Astrocyte of the spinal cord (primary cell): ENCODE data around the gene PPP1R12A.

Experiments
- DNase-seq: peaks from one replicate; pipeline ENCODE4 v3.0.0; 2011; ENCODE audit warnings: low read depth, low spot score
- H3K4me3 ChIP-seq: 2 replicates; pipeline ENCODE4 v1.5.1; 2011; ENCODE audit warnings: low read depth, mild to moderate bottlenecking, low read length, moderate library complexity
- CTCF ChIP-seq: IDR thresholded peaks from 2 replicates; pipeline ENCODE4 v1.5.1; 2012; ENCODE audit warnings: low read depth, mild to moderate bottlenecking, low read length, inconsistent platforms
- in situ Hi-C: cut with HindIII; loops from 2 replicates; pipeline ENCODE4 v1.10.0; 2017; ENCODE audit warnings: low sequenced_read_pairs

The PPP1R12A gene

GRCh38 chr12:79747274-79747673 is 187.6 kb downstream of the PPP1R12A start:
- in situ Hi-C loops, result no loop called here
- no peak for TF ChIP-seq CTCF
- H3K4me3 ChIP-seq, result no peak overlapping the region
- DNase-seq, result no peak

- peak; percentile 74 for DNase-seq
- no peak overlapping the region for H3K4me3 ChIP-seq
- in situ Hi-C loops, result no loop called here
- peak; percentile 70 for TF ChIP-seq CTCF
These were observed 196.8 kb downstream of the PPP1R12A start for GRCh38 chr12:79737875-79738718.

GRCh38 chr12:79732638-79733037 is 202.3 kb downstream of the PPP1R12A start:
- no peak overlapping the region for H3K4me3 ChIP-seq
- in situ Hi-C loops, result no loop called here
- TF ChIP-seq CTCF, result no peak
- DNase-seq, result no peak

- peak; percentile 77 for DNase-seq
- TF ChIP-seq CTCF, result no peak
- in situ Hi-C loops, result no loop called here
- H3K4me3 ChIP-seq, result no peak overlapping the region
These were observed 208.9 kb downstream of the PPP1R12A start for GRCh38 chr12:79725987-79726386.
